Measurements from ENCODE around the gene RPL19.

Gene RPL19

GRCh38 chr17:39193346-39193745, 6.7 kb upstream of the RPL19 start:
- no peaks in the 10 kb centered on the region for H3K27me3 Mint-ChIP-seq (ENCODE audit: low read depth)
- no peak for TF ChIP-seq CTCF (IDR thresholded peaks at IDR 0.05; ENCODE audit: unreplicated experiment in 3 of 3)
- H3K27ac Mint-ChIP-seq = no peak overlapping the region
- H3K36me3 Mint-ChIP-seq (ENCODE audit: low read depth) = peaks cover 15% of the 10 kb centered on the region
- no peaks in the 10 kb centered on the region for H3K9me3 Mint-ChIP-seq
- H3K4me3 Mint-ChIP-seq = peak overlapping the region in 2 of 3 experiments; percentile 89 to 91
- peaks cover 37% of the 10 kb centered on the region for H3K4me1 Mint-ChIP-seq

- H3K9me3 Mint-ChIP-seq = no peaks in the 10 kb centered on the region
- H3K36me3 Mint-ChIP-seq (ENCODE audit: low read depth) = peaks cover 15% of the 10 kb centered on the region
- peaks cover 41% of the 10 kb centered on the region for H3K4me1 Mint-ChIP-seq
- peak overlapping the region; percentile 40 to 77 (median 49) for H3K27ac Mint-ChIP-seq
- H3K4me3 Mint-ChIP-seq = peak overlapping the region; percentile 73 to 91 (median 89)
- H3K27me3 Mint-ChIP-seq (ENCODE audit: low read depth) = no peaks in the 10 kb centered on the region
- TF ChIP-seq CTCF (IDR thresholded peaks at IDR 0.05; ENCODE audit: unreplicated experiment in 3 of 3) = peak; percentile 26 to 42 (median 39)
Observed at GRCh38 chr17:39194089-39194984, 5.7 kb upstream of the RPL19 start.

GRCh38 chr17:39194985-39195524, 5.0 kb upstream of the RPL19 start:
- Mint-ChIP-seq H3K27ac (peak overlapping the region; percentile 41 to 77 (median 55)), H3K27me3 (ENCODE audit: low read depth) (no peaks in the 10 kb centered on the region), H3K9me3 (no peaks in the 10 kb centered on the region), H3K4me3 (peak overlapping the region; percentile 89 to 97 (median 91)), H3K36me3 (ENCODE audit: low read depth) (peaks cover 17% of the 10 kb centered on the region), H3K4me1 (peaks cover 48% of the 10 kb centered on the region)
- no peak for TF ChIP-seq CTCF (IDR thresholded peaks at IDR 0.05; ENCODE audit: unreplicated experiment in 3 of 3)

- TF ChIP-seq CTCF (IDR thresholded peaks at IDR 0.05; ENCODE audit: unreplicated experiment in 3 of 3) = no peak
- Mint-ChIP-seq H3K4me3 (peak overlapping the region; percentile 89 to 97 (median 91)), H3K4me1 (peaks cover 50% of the 10 kb centered on the region), H3K27me3 (ENCODE audit: low read depth) (no peaks in the 10 kb centered on the region), H3K9me3 (no peaks in the 10 kb centered on the region), H3K36me3 (ENCODE audit: low read depth) (peaks cover 20% of the 10 kb centered on the region), H3K27ac (peak overlapping the region; percentile 55 to 60 (median 59))
Observed at GRCh38 chr17:39195568-39196160, 4.4 kb upstream of the RPL19 start.

- H3K27ac Mint-ChIP-seq = peak overlapping the region; percentile 55 to 77 (median 59)
Observed at GRCh38 chr17:39196241-39196807, 3.8 kb upstream of the RPL19 start.

More at GRCh38 chr17:39196241-39196807, 3.8 kb upstream of the RPL19 start:
- Mint-ChIP-seq H3K27me3 (ENCODE audit: low read depth) (no peaks in the 10 kb centered on the region), H3K4me1 (peaks cover 54% of the 10 kb centered on the region), H3K36me3 (ENCODE audit: low read depth) (peaks cover 26% of the 10 kb centered on the region), H3K9me3 (no peaks in the 10 kb centered on the region), H3K4me3 (peak overlapping the region; percentile 89 to 97 (median 91))
- no peak for TF ChIP-seq CTCF (IDR thresholded peaks at IDR 0.05; ENCODE audit: unreplicated experiment in 3 of 3)
